HG03575 (cell line): ENCODE results near the gene CLEC16A.

Experiments
- ATAC-seq: cut with Tn5 transposase; IDR thresholded peaks from one replicate; pipeline ENCODE4 v1.9.1; 2021; ENCODE audit not compliant: unreplicated experiment, insufficient number of reproducible peaks, low FRiP score; ENCODE audit errors: extremely low read depth

CLEC16A gene

GRCh38 chr16:11047939-11048800, 103.8 kb downstream of the CLEC16A start:
- no peak for ATAC-seq

GRCh38 chr16:11049396-11050059, 105.2 kb downstream of the CLEC16A start:
- no peak for ATAC-seq

- no peak for ATAC-seq
These were observed 106.2 kb downstream of the CLEC16A start for GRCh38 chr16:11050536-11050935.

GRCh38 chr16:11050944-11051343, 106.6 kb downstream of the CLEC16A start:
- no peak for ATAC-seq

- no peak for ATAC-seq
These were observed 107.1 kb downstream of the CLEC16A start for GRCh38 chr16:11051430-11051829.

GRCh38 chr16:11051879-11052808, 107.8 kb downstream of the CLEC16A start:
- ATAC-seq: no peak

- no peak for ATAC-seq
These were observed 109.6 kb downstream of the CLEC16A start for GRCh38 chr16:11053916-11054460.

- ATAC-seq: no peak
These were observed 112.0 kb downstream of the CLEC16A start for GRCh38 chr16:11056090-11056992.

- ATAC-seq: no peak
These were observed 112.8 kb downstream of the CLEC16A start for GRCh38 chr16:11056993-11057649.

- ATAC-seq: no peak
These were observed 113.5 kb downstream of the CLEC16A start for GRCh38 chr16:11057711-11058345.

GRCh38 chr16:11058832-11059231, 114.5 kb downstream of the CLEC16A start:
- ATAC-seq: no peak

GRCh38 chr16:11059588-11059987, 115.2 kb downstream of the CLEC16A start:
- ATAC-seq: no peak

GRCh38 chr16:11060364-11060763, 116.0 kb downstream of the CLEC16A start:
- no peak for ATAC-seq

GRCh38 chr16:11060842-11061241, 116.5 kb downstream of the CLEC16A start:
- no peak for ATAC-seq

- no peak for ATAC-seq
These were observed 117.4 kb downstream of the CLEC16A start for GRCh38 chr16:11061629-11062270.

- no peak for ATAC-seq
These were observed 119.3 kb downstream of the CLEC16A start for GRCh38 chr16:11063448-11064201.
